GM12801 (cell line): ENCODE measurements around the gene SLC25A3.

Experiments
- TF ChIP-seq, protein P1 (sequence below): IDR thresholded peaks from one replicate; pipeline ENCODE4 v1.5.1; 2011; ENCODE audit warnings: control low read depth; ENCODE audit not compliant: insufficient read length; ENCODE audit errors: extremely low read depth

Gene SLC25A3

DNA sequence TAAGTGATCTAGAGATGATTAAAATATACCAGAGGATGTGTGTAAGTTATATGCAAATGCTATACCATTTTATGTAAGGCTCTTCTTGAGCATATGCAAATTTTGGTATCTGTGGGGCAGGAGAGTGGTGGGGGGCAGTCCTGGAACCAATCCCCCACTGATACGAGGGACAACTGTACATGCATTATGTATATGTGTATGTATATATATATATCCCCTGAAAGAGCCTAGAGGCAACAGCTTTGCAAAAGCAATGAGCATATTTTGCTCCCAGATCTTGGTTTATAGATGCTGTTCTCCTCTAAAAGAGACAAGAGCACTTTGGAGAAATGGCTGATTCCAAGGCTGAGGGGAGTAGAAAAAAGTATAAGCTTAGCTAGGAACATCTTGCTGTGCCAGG lies 12.4 kb upstream of the SLC25A3 start:
- TF ChIP-seq, protein P1, sequence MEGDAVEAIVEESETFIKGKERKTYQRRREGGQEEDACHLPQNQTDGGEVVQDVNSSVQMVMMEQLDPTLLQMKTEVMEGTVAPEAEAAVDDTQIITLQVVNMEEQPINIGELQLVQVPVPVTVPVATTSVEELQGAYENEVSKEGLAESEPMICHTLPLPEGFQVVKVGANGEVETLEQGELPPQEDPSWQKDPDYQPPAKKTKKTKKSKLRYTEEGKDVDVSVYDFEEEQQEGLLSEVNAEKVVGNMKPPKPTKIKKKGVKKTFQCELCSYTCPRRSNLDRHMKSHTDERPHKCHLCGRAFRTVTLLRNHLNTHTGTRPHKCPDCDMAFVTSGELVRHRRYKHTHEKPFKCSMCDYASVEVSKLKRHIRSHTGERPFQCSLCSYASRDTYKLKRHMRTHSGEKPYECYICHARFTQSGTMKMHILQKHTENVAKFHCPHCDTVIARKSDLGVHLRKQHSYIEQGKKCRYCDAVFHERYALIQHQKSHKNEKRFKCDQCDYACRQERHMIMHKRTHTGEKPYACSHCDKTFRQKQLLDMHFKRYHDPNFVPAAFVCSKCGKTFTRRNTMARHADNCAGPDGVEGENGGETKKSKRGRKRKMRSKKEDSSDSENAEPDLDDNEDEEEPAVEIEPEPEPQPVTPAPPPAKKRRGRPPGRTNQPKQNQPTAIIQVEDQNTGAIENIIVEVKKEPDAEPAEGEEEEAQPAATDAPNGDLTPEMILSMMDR, result no peak

- TF ChIP-seq, protein P1, result no peak
Measured at GRCh38 chr12:98582093-98582492, 11.4 kb upstream of the SLC25A3 start.

GRCh38 chr12:98587084-98587483 lies 6.4 kb upstream of the SLC25A3 start:
- TF ChIP-seq, protein P1, result no peak

GRCh38 chr12:98591209-98591608 lies 2.3 kb upstream of the SLC25A3 start:
- TF ChIP-seq, protein P1, result no peak

DNA sequence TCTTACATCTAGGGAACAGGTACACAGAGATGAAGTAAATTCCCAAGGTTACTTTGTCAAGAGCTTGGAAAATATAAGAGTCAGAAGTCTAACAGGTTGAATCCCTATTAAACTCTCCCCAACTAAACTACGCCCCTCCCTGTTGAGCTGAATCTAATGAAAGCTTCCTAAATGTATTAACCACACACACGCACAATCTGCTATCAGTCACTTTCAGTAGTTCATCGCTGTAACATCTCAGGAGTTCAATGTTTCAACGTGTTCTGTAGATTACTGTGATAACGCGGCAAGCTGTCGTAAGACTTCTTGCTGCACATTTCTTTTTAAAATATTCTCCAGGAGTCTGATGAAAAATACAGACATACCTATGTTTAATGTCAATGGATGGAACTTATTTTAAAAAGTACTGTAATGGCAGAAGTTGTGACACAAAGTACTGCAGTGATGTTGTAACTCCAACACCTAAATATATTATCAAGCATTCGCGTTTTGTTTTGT lies 612 bp upstream of the SLC25A3 start:
- TF ChIP-seq, protein P1, result no peak

DNA sequence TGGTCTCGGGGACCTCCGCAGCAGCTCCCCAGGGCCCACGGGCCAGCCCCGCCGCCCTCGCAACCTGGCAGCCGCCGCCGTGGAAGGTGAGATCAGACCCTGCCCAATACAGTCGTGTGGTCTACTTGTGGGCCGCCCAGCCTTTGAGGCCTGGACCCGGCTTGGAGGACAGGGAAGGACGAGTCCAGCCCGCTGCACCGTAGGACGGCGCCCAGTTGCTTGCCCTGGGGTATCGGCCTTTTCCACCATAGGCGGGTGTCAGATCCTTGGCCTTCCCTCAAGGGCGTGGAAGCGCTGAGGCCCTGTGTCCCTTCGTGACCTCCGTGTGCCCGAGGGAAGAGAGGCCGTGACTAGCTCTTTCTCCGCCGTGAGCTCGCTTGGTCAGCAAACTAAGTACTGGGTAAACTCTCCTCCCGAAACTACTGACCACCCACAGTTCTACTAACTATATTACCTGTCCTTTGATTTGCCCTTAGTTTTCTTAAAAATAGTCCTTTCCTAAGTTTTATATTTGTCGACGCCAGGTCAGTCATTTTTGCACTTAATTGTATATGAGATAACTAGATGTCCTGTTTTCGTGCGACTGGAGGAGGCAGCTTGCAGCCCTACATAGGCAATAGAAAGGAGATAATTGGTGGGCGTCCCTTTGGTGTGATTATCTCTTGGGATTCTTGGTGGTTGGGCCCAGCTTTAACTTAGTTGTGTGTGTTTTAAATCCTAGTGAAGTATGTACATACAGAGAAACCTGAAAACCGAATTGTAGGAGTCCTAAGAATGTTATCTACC lies 757 bp downstream of the SLC25A3 start:
- TF ChIP-seq, protein P1, result no peak

DNA sequence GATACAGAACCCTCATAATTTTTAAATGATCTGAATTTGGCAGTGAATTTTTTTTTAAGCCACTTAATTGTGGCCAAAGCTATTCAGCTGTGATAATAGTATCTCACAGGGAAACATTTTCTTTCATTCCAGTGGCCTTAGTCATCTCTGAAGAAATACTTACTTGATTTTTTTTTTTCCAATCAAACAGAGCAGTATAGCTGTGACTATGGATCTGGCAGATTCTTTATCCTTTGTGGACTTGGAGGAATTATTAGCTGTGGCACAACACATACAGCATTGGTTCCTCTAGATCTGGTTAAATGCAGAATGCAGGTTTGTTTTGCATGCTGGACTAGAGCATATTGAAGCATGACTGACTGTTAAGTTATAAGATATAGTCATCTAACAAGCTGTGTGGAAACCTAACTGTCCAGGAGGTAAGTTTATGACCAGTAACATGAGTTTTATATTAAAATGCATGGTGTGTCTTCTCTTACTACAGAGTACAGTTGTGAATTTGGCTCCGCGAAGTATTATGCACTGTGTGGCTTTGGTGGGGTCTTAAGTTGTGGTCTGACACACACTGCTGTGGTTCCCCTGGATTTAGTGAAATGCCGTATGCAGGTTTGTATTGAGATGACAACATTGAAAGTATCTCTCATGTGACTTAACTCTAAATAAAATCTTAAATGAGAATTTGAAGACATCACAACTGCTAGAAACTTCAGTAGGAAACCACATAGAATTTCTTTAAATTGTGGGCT lies 1.9 kb downstream of the SLC25A3 start:
- TF ChIP-seq, protein P1, result no peak
